ENCODE data around the gene CCR1.

CCR1 gene

DNA sequence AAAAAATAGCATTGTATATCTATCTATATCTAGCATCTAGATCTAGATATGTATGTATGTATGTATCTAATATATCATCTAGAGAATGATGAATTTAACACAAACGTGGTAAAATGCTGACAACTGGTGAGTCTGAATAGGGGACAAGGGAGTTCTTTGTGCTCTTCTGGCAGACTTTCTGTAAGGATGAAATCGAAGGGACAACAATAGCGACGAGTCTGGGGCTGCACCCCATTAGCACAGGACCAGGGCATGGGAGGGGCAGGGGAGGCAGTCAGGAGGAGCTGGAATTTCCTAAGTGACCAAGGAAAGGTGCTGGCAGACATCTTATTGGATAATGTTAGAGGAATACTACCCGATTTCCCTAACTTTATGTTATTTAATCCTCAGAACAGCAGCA is 7.9 kb downstream of the CCR1 start:
- H4K20me1 ChIP-seq (ENCODE audit: control insufficient read depth, insufficient read depth, low read depth, low read length) = no peaks in the 10 kb centered on the region
- H3K36me3 ChIP-seq (ENCODE audit: control insufficient read depth, low read length) = no peaks in the 10 kb centered on the region
- H3K4me3 ChIP-seq (ENCODE audit: low read length) = no peak overlapping the region
- peaks cover 18% of the 10 kb centered on the region for H3K27me3 ChIP-seq (ENCODE audit: control insufficient read depth, low read length)
- no peaks in the 10 kb centered on the region for H3K79me2 ChIP-seq (ENCODE audit: control insufficient read depth, low read length)
- no peak overlapping the region for H3K27ac ChIP-seq (ENCODE audit: low read depth, low read length)
- no peak for TF ChIP-seq EZH2phosphoT487 (IDR thresholded peaks at IDR 0.05; ENCODE audit: borderline replicate concordance, low read length)
- TF ChIP-seq, protein P1, sequence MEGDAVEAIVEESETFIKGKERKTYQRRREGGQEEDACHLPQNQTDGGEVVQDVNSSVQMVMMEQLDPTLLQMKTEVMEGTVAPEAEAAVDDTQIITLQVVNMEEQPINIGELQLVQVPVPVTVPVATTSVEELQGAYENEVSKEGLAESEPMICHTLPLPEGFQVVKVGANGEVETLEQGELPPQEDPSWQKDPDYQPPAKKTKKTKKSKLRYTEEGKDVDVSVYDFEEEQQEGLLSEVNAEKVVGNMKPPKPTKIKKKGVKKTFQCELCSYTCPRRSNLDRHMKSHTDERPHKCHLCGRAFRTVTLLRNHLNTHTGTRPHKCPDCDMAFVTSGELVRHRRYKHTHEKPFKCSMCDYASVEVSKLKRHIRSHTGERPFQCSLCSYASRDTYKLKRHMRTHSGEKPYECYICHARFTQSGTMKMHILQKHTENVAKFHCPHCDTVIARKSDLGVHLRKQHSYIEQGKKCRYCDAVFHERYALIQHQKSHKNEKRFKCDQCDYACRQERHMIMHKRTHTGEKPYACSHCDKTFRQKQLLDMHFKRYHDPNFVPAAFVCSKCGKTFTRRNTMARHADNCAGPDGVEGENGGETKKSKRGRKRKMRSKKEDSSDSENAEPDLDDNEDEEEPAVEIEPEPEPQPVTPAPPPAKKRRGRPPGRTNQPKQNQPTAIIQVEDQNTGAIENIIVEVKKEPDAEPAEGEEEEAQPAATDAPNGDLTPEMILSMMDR (IDR thresholded peaks at IDR 0.05; ENCODE audit: low read depth, low read length, poor library complexity, severe bottlenecking) = no peak
- H3F3A ChIP-seq (ENCODE audit: control insufficient read depth, insufficient read depth) = no peaks in the 10 kb centered on the region
- H3K4me2 ChIP-seq (ENCODE audit: low read length) = no peak overlapping the region
- H3K4me1 ChIP-seq (ENCODE audit: control insufficient read depth, low read length) = no peaks in the 10 kb centered on the region
- no peaks in the 10 kb centered on the region; the same call in 1 of the 2 replicates for H3K9me2 ChIP-seq (replicated peaks; ENCODE audit: control insufficient read depth, low read length)
- H3K9me3 ChIP-seq (ENCODE audit: control insufficient read depth, insufficient read depth, low read length) = no peaks in the 10 kb centered on the region; the same call in 1 of the 2 replicates

DNA sequence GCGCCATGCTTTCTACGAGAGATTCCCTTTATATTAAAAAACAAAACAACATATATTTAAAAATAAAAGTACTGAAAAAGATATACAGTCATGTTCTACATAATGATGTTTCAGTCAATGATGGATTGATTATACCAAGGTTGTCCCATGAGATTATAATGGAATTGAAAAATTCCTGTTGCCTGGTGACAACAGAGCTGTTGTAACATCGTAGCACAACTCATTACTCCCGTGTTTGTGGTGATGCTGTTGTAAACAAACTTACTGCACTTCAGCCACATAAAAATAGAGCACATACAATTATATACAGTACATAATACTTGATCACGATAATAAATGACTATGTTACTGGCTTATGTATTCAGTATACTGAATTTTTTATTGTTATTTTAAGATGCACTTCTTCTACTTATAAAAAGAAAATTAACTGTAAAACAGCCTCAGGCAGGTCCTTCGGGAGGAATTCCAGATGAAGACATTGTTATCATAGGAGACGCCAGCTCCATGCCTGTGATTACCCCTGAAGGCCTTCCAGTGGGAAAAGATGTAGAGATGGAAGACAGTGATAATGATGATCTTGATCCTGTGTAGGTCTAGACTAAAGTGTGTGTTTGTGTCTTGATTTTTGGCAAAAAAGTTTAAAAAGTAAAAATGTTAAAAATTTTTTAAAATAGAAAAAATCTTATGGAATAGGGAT is 11.7 kb downstream of the CCR1 start:
- no peaks in the 10 kb centered on the region for H3K36me3 ChIP-seq (ENCODE audit: control insufficient read depth, low read length)
- H3K27me3 ChIP-seq (ENCODE audit: control insufficient read depth, low read length) = peaks cover 42% of the 10 kb centered on the region
- H3K9me3 ChIP-seq (ENCODE audit: control insufficient read depth, insufficient read depth, low read length) = peaks cover 17% of the 10 kb centered on the region
- H3K79me2 ChIP-seq (ENCODE audit: control insufficient read depth, low read length) = no peaks in the 10 kb centered on the region
- no peaks in the 10 kb centered on the region for H3K4me1 ChIP-seq (ENCODE audit: control insufficient read depth, low read length)
- H3K9me2 ChIP-seq (replicated peaks; ENCODE audit: control insufficient read depth, low read length) = no peaks in the 10 kb centered on the region; the same call in 1 of the 2 replicates
- no peak overlapping the region for H3K4me2 ChIP-seq (ENCODE audit: low read length)
- TF ChIP-seq, protein P1 (IDR thresholded peaks at IDR 0.05; ENCODE audit: low read depth, low read length, poor library complexity, severe bottlenecking) = no peak
- no peak for TF ChIP-seq EZH2phosphoT487 (IDR thresholded peaks at IDR 0.05; ENCODE audit: borderline replicate concordance, low read length)
- no peak overlapping the region for H3K27ac ChIP-seq (ENCODE audit: low read depth, low read length)
- H3K4me3 ChIP-seq (ENCODE audit: low read length) = no peak overlapping the region
- H3F3A ChIP-seq (ENCODE audit: control insufficient read depth, insufficient read depth) = no peaks in the 10 kb centered on the region
- no peaks in the 10 kb centered on the region for H4K20me1 ChIP-seq (ENCODE audit: control insufficient read depth, insufficient read depth, low read depth, low read length)

DNA sequence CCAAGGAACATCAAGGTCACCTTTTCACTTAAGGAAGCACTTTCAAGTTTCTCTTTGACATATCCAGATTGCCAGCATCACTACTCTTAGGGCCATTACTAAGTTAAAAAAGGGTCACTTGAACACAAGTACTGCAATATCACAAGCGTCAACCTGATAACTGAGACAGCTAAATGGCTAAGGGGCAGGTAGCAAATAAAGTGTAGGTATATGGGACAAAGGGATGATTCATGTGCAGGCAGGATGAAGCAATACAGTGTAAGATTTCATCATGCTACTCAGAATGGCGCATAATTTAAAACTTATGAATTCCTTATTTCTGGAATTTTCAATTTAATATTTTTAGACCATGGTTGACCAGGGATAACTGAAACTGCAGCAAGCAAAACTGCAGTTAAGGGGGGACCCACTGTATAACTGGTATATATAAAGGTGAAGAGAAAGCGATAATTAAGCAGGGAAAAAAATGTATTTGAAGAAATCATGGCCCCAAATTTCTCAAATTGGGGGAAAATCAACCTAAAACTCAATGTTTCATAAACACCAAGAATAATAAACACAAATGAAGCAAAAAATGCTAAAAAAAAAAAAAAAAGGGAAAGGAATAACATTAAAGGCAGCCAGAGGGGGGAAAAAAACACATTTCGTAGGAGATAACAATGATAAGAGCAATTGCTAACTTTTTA is 13.1 kb downstream of the CCR1 start:
- TF ChIP-seq, protein P1 (IDR thresholded peaks at IDR 0.05; ENCODE audit: low read depth, low read length, poor library complexity, severe bottlenecking) = no peak
- TF ChIP-seq EZH2phosphoT487 (IDR thresholded peaks at IDR 0.05; ENCODE audit: borderline replicate concordance, low read length) = no peak
- Histone ChIP-seq H3K36me3 (ENCODE audit: control insufficient read depth, low read length) (no peaks in the 10 kb centered on the region), H3K9me2 (replicated peaks; ENCODE audit: control insufficient read depth, low read length) (no peaks in the 10 kb centered on the region; the same call in 1 of the 2 replicates), H3K4me3 (ENCODE audit: low read length) (no peak overlapping the region), H3K4me2 (ENCODE audit: low read length) (no peak overlapping the region), H3K4me1 (ENCODE audit: control insufficient read depth, low read length) (no peaks in the 10 kb centered on the region), H3K27me3 (ENCODE audit: control insufficient read depth, low read length) (peaks cover 39% of the 10 kb centered on the region), H3K9me3 (ENCODE audit: control insufficient read depth, insufficient read depth, low read length) (peaks cover 17% of the 10 kb centered on the region), H3K27ac (ENCODE audit: low read depth, low read length) (no peak overlapping the region), H3K79me2 (ENCODE audit: control insufficient read depth, low read length) (no peaks in the 10 kb centered on the region), H4K20me1 (ENCODE audit: control insufficient read depth, insufficient read depth, low read depth, low read length) (no peaks in the 10 kb centered on the region), H3F3A (ENCODE audit: control insufficient read depth, insufficient read depth) (no peaks in the 10 kb centered on the region)
